ENCODE results near the gene PHACTR4. TPM values are rescaled to one million over a fixed set of nuclear protein-coding genes. Genes with fewer than 3 reads are reported as not detected.

The PHACTR4 gene
- total and polyA plus RNA-seq, 9 of the 15 experiments (the other 6 are each of a cell fraction or from before 2014, with no cell fraction given), result 6.4 to 43.6 (median 14.2) TPM

DNA sequence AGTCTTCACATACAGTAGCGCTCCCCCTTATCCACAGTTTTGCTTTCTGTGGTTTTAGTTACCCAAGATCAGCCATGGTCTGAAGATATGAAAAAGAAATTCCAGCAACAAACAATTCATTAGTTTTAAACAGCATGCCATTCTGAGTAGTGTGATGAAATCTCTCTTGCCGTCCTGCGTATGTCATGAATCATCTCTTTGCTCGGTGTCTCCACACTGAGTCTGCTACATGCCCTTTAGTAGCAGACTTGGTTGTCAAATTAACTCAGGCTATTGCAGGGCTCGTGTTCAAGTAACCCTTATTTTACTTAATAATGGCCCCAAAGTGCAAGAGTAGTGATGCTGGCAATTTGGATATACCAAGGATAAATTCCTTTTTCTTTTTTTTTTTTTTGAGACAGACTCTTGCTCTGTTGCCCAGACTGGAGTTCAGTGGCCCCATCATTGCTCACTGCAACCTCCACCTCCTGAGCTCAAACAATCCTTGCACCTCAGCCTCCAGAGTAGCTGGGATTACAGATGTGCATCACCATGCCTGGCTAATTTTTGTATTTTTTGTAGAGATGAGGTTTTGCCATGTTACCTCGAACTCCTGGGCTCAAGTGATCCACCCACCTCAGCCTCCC, 22.6 kb downstream of the PHACTR4 start (continued):
- TF ChIP-seq, protein P1, sequence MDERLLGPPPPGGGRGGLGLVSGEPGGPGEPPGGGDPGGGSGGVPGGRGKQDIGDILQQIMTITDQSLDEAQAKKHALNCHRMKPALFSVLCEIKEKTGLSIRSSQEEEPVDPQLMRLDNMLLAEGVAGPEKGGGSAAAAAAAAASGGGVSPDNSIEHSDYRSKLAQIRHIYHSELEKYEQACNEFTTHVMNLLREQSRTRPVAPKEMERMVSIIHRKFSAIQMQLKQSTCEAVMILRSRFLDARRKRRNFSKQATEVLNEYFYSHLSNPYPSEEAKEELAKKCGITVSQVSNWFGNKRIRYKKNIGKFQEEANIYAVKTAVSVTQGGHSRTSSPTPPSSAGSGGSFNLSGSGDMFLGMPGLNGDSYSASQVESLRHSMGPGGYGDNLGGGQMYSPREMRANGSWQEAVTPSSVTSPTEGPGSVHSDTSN (CRISPR knock-in tag; IDR thresholded peaks at IDR 0.05; ENCODE audit: low read depth), result no peak; the same call in 1 of the 2 replicates
- TF ChIP-seq, protein P1 (tag; conservative IDR thresholded peaks at IDR 0.05; ENCODE audit: low read depth), result peak; percentile 95
- TF ChIP-seq, protein P2, sequence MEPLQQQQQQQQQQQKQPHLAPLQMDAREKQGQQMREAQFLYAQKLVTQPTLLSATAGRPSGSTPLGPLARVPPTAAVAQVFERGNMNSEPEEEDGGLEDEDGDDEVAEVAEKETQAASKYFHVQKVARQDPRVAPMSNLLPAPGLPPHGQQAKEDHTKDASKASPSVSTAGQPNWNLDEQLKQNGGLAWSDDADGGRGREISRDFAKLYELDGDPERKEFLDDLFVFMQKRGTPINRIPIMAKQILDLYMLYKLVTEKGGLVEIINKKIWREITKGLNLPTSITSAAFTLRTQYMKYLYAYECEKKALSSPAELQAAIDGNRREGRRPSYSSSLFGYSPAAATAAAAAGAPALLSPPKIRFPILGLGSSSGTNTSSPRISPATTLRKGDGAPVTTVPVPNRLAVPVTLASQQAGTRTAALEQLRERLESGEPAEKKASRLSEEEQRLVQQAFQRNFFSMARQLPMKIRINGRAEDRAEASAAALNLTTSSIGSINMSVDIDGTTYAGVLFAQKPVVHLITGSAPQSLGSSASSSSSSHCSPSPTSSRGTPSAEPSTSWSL (CRISPR knock-in tag; IDR thresholded peaks at IDR 0.05; ENCODE audit: borderline replicate concordance), result no peak
- peak; percentile 74; the same call in 1 of the 2 replicates for TF ChIP-seq NFRKB (IDR thresholded peaks at IDR 0.05; ENCODE audit: low read depth)
- no peak for TF ChIP-seq ZC3H11A (IDR thresholded peaks at IDR 0.05; ENCODE audit: low read depth, low read length)
- peak; percentile 35; the same call in 1 of the 2 replicates for TF ChIP-seq ZNF24 (IDR thresholded peaks at IDR 0.05)
- peak; percentile 72; the same call in 1 of the 2 replicates for TF ChIP-seq SMARCE1 (IDR thresholded peaks at IDR 0.05)
- TF ChIP-seq HNRNPUL1 (IDR thresholded peaks at IDR 0.05; ENCODE audit: low read length), result no peak
- TF ChIP-seq, protein P3, sequence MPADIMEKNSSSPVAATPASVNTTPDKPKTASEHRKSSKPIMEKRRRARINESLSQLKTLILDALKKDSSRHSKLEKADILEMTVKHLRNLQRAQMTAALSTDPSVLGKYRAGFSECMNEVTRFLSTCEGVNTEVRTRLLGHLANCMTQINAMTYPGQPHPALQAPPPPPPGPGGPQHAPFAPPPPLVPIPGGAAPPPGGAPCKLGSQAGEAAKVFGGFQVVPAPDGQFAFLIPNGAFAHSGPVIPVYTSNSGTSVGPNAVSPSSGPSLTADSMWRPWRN (IDR thresholded peaks at IDR 0.05; ENCODE audit: low read depth), result peak; percentile 37
- no peak for TF ChIP-seq FOXP1 (CRISPR knock-in tag; IDR thresholded peaks at IDR 0.05)
- TF ChIP-seq ZNF644 (tag; IDR thresholded peaks at IDR 0.05; ENCODE audit: low read depth), result no peak
- TF ChIP-seq HOXB6 (CRISPR knock-in tag; IDR thresholded peaks at IDR 0.05; ENCODE audit: borderline replicate concordance), result no peak
- peak; percentile 49; the same call in 1 of the 2 replicates for TF ChIP-seq HEY1 (CRISPR knock-in tag; IDR thresholded peaks at IDR 0.05; ENCODE audit: borderline replicate concordance)
- TF ChIP-seq RBBP5 (IDR thresholded peaks at IDR 0.05; ENCODE audit: borderline replicate concordance, insufficient read depth, low read length, poor library complexity, severe bottlenecking), result no peak
- TF ChIP-seq POLR2H (tag; IDR thresholded peaks at IDR 0.05; ENCODE audit: low read depth), result no peak
- no peak for TF ChIP-seq ZNF699 (CRISPR knock-in tag; IDR thresholded peaks at IDR 0.05; ENCODE audit: insufficient replicate concordance)
- TF ChIP-seq HDGF (IDR thresholded peaks at IDR 0.05), result 0 out of 2 replicates have a peak, but pooled peaks have one; percentile 49
- TF ChIP-seq CXXC5 (CRISPR knock-in tag; IDR thresholded peaks at IDR 0.05), result peak; percentile 71
- TF ChIP-seq, protein P4, sequence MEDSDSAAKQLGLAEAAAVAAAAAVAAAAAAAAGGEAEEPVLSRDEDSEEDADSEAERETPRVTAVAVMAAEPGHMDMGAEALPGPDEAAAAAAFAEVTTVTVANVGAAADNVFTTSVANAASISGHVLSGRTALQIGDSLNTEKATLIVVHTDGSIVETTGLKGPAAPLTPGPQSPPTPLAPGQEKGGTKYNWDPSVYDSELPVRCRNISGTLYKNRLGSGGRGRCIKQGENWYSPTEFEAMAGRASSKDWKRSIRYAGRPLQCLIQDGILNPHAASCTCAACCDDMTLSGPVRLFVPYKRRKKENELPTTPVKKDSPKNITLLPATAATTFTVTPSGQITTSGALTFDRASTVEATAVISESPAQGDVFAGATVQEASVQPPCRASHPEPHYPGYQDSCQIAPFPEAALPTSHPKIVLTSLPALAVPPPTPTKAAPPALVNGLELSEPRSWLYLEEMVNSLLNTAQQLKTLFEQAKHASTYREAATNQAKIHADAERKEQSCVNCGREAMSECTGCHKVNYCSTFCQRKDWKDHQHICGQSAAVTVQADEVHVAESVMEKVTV (CRISPR knock-in tag; IDR thresholded peaks at IDR 0.05), result no peak
- no peak for TF ChIP-seq THRAP3 (IDR thresholded peaks at IDR 0.05; ENCODE audit: borderline replicate concordance)
- TF ChIP-seq ZNF224 (CRISPR knock-in tag; IDR thresholded peaks at IDR 0.05), result no peak

Measured in K562 (cell line).